Measurements from ENCODE around the gene SIL1.

DNA sequence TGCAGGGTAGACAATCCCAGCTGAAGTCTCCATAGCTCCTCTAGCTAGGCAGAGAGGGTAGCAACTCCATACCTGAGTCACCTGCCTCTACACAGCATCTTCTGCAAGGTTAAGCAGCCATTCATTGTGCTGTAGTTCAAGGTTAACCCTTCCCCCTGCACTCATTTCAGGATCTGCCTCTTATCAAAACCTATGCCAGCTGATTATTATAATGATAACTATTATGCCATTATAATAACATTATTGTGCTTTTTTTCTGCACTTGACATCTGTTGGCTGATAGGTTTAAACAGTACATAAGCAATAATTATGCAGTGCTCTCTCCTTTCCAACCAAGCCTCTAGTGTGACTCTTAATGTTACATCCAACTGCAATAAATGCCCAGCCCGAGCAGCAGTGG is 17.3 kb downstream of the SIL1 start:
- TF ChIP-seq TARDBP (IDR thresholded peaks at IDR 0.05) (no peak), ZNF384 (IDR thresholded peaks at IDR 0.05) (no peak), L3MBTL2 (conservative IDR thresholded peaks at IDR 0.05) (no peak), BHLHE40 (IDR thresholded peaks at IDR 0.05; ENCODE audit: borderline replicate concordance) (no peak), HDGF (IDR thresholded peaks at IDR 0.05; ENCODE audit: borderline replicate concordance) (no peak), PKNOX1 (IDR thresholded peaks at IDR 0.05) (no peak), FOXA1 (IDR thresholded peaks at IDR 0.05) (no peak), CTBP1 (IDR thresholded peaks at IDR 0.05; ENCODE audit: borderline replicate concordance) (no peak), ELF4 (IDR thresholded peaks at IDR 0.05) (no peak), SUZ12 (IDR thresholded peaks at IDR 0.05) (no peak)

All from HEK293T (cell line).